Brain microvascular endothelial cell (primary cell): Measurements from ENCODE around the gene DPAGT1.
A peak's percentile ranks its signal among the peaks of the same experiment; 100 is the strongest.

Experiments
- DNase-seq: peaks from one replicate; pipeline ENCODE4 v3.0.0-alpha.2; 2020
- H3K27ac ChIP-seq: fragments of 250-450 bp; sonication (Bioruptor Pico); 2 replicates; pipeline ENCODE4 v1.5.1; 2020; ENCODE audit warnings: mild to moderate bottlenecking, moderate library complexity
- H3K27me3 ChIP-seq: fragments of 250-450 bp; sonication (Bioruptor Pico); replicated peaks from 2 replicates; pipeline ENCODE4 v1.5.1; 2020; ENCODE audit warnings: mild to moderate bottlenecking
- H3K36me3 ChIP-seq: fragments of 250-450 bp; sonication (Bioruptor Pico); replicated peaks from 2 replicates; pipeline ENCODE4 v1.5.1; 2020; ENCODE audit warnings: mild to moderate bottlenecking
- H3K4me3 ChIP-seq: 2 replicates; pipeline ENCODE4 v1.5.1; 2011; ENCODE audit warnings: low read depth, mild to moderate bottlenecking, control low read depth, low read length, moderate library complexity
- CTCF ChIP-seq: IDR thresholded peaks from 2 replicates; pipeline ENCODE4 v1.5.1; 2011; ENCODE audit warnings: low read depth, mild to moderate bottlenecking, moderate library complexity, low read length, control low read depth, inconsistent platforms; ENCODE audit errors: missing control alignments
- in situ Hi-C: cut with HindIII; loops from 2 replicates; pipeline ENCODE4 v1.10.0; 2017; ENCODE audit warnings: low sequenced_read_pairs, low pct_ligation_motif_present

Gene DPAGT1

GRCh38 chr11:119126675-119127268 lies 25.1 kb upstream of the DPAGT1 start:
- Histone ChIP-seq H3K4me3 (no peak overlapping the region), H3K27me3 (no peaks in the 10 kb centered on the region), H3K36me3 (peaks cover 28% of the 10 kb centered on the region), H3K27ac (no peak overlapping the region)
- TF ChIP-seq CTCF: no peak
- in situ Hi-C loops: no loop called here
- DNase-seq: no peak

- no peak for TF ChIP-seq CTCF
- in situ Hi-C loops: no loop called here
- Histone ChIP-seq H3K27ac (no peak overlapping the region), H3K36me3 (peaks cover 22% of the 10 kb centered on the region), H3K4me3 (no peak overlapping the region), H3K27me3 (no peaks in the 10 kb centered on the region)
- DNase-seq: no peak
These were observed 24.2 kb upstream of the DPAGT1 start for GRCh38 chr11:119125821-119126220.

- TF ChIP-seq CTCF: no peak
- no peak for DNase-seq
- H3K4me3 ChIP-seq: peak overlapping the region; percentile 83
- H3K27ac ChIP-seq: peak overlapping the region; percentile 41
- H3K27me3 ChIP-seq: no peaks in the 10 kb centered on the region
- H3K36me3 ChIP-seq: peaks cover 11% of the 10 kb centered on the region
- in situ Hi-C loops: no loop called here
These were observed 20.1 kb upstream of the DPAGT1 start for GRCh38 chr11:119121811-119122124.

- Histone ChIP-seq H3K27me3 (no peaks in the 10 kb centered on the region), H3K4me3 (peak within 1 kb of the TSS; percentile 83), H3K36me3 (peaks cover 11% of the 10 kb centered on the region), H3K27ac (peak within 1 kb of the TSS; percentile 54)
- no peak for TF ChIP-seq CTCF
- DNase-seq: peak; percentile 100
- in situ Hi-C loops: no loop called here
These were observed 19.6 kb upstream of the DPAGT1 start, which contains the start of gene HINFP for GRCh38 chr11:119121008-119121810. TSS of gene HINFP (plus strand) at chr11:119121580. CDS start at chr11:119126945, 5,365 bp downstream.

GRCh38 chr11:119120639-119121007 lies 19.0 kb upstream of the DPAGT1 start:
- Histone ChIP-seq H3K4me3 (peak overlapping the region; percentile 58), H3K27ac (peak overlapping the region; percentile 54), H3K27me3 (no peaks in the 10 kb centered on the region), H3K36me3 (peaks cover 15% of the 10 kb centered on the region)
- no peak for TF ChIP-seq CTCF
- in situ Hi-C loops: no loop called here
- no peak for DNase-seq
